IPS-18c (cell line): ENCODE results near the gene CERS6.

Experiments used
- H3K4me3 ChIP-seq: 2 replicates; pipeline ENCODE4 v1.7.0; 2013; ENCODE audit warnings: low read depth, mild to moderate bottlenecking, low read length, moderate library complexity; ENCODE audit not compliant: insufficient read depth
- H3K9me3 ChIP-seq: one replicate; pipeline ENCODE4 v1.6.1; 2013; ENCODE audit warnings: mild to moderate bottlenecking, low read length, moderate library complexity; ENCODE audit not compliant: control insufficient read depth, insufficient read depth

Gene CERS6

GRCh38 chr2:168673265-168674189 lies 217.5 kb downstream of the CERS6 start:
- H3K9me3 ChIP-seq, result no peaks in the 10 kb centered on the region
- no peak overlapping the region for H3K4me3 ChIP-seq

GRCh38 chr2:168678153-168678853 lies 222.2 kb downstream of the CERS6 start:
- no peak overlapping the region for H3K4me3 ChIP-seq
- no peaks in the 10 kb centered on the region for H3K9me3 ChIP-seq

GRCh38 chr2:168679081-168679480 lies 223.0 kb downstream of the CERS6 start:
- H3K9me3 ChIP-seq, result no peaks in the 10 kb centered on the region
- no peak overlapping the region for H3K4me3 ChIP-seq

GRCh38 chr2:168679741-168680310 lies 223.8 kb downstream of the CERS6 start:
- no peaks in the 10 kb centered on the region for H3K9me3 ChIP-seq
- H3K4me3 ChIP-seq, result no peak overlapping the region

- Histone ChIP-seq H3K9me3 (no peaks in the 10 kb centered on the region), H3K4me3 (no peak overlapping the region)
Observed at GRCh38 chr2:168683996-168684395, 227.9 kb downstream of the CERS6 start.

GRCh38 chr2:168684921-168685599 lies 229.0 kb downstream of the CERS6 start:
- Histone ChIP-seq H3K4me3 (no peak overlapping the region), H3K9me3 (no peaks in the 10 kb centered on the region)

GRCh38 chr2:168685600-168686451 lies 229.8 kb downstream of the CERS6 start:
- Histone ChIP-seq H3K4me3 (no peak overlapping the region), H3K9me3 (no peaks in the 10 kb centered on the region)

GRCh38 chr2:168686452-168687191 lies 230.6 kb downstream of the CERS6 start:
- no peak overlapping the region for H3K4me3 ChIP-seq
- H3K9me3 ChIP-seq, result no peaks in the 10 kb centered on the region

GRCh38 chr2:168687314-168687713 lies 231.2 kb downstream of the CERS6 start:
- Histone ChIP-seq H3K4me3 (no peak overlapping the region), H3K9me3 (no peaks in the 10 kb centered on the region)

GRCh38 chr2:168690381-168690885 lies 234.4 kb downstream of the CERS6 start:
- no peak overlapping the region for H3K4me3 ChIP-seq
- no peaks in the 10 kb centered on the region for H3K9me3 ChIP-seq

GRCh38 chr2:168691221-168691620 lies 235.1 kb downstream of the CERS6 start:
- Histone ChIP-seq H3K4me3 (no peak overlapping the region), H3K9me3 (no peaks in the 10 kb centered on the region)

- Histone ChIP-seq H3K9me3 (no peaks in the 10 kb centered on the region), H3K4me3 (no peak overlapping the region)
Observed at GRCh38 chr2:168692132-168692744, 236.2 kb downstream of the CERS6 start.

- Histone ChIP-seq H3K4me3 (no peak overlapping the region), H3K9me3 (no peaks in the 10 kb centered on the region)
Observed at GRCh38 chr2:168694173-168694572, 238.1 kb downstream of the CERS6 start.

GRCh38 chr2:168694866-168695265 lies 238.8 kb downstream of the CERS6 start:
- H3K9me3 ChIP-seq, result no peaks in the 10 kb centered on the region

GRCh38 chr2:168697668-168698121 lies 241.6 kb downstream of the CERS6 start:
- no peaks in the 10 kb centered on the region for H3K9me3 ChIP-seq

More at GRCh38 chr2:168694866-168695265, 238.8 kb downstream of the CERS6 start:
- no peak overlapping the region for H3K4me3 ChIP-seq

More at GRCh38 chr2:168697668-168698121, 241.6 kb downstream of the CERS6 start:
- H3K4me3 ChIP-seq, result no peak overlapping the region
